Measurements from ENCODE around the gene TSHZ2.

GRCh38 chr20:53040693-53041589 lies 68.8 kb downstream of the TSHZ2 start:
- TF ChIP-seq POLR2A (IDR thresholded peaks at IDR 0.05) (no peak), POLR2AphosphoS5 (IDR thresholded peaks at IDR 0.05) (no peak)
